ENCODE measurements around the gene HOXA10.

Gene HOXA10

GRCh38 chr7:27203365-27203953, 29.3 kb upstream of the HOXA10 start:
- no peak for DNase-seq (ENCODE audit: low spot score)

- DNase-seq (ENCODE audit: low spot score): no peak
These were observed 28.7 kb upstream of the HOXA10 start for GRCh38 chr7:27202862-27203134.

- no peak for DNase-seq (ENCODE audit: low spot score)
These were observed 28.1 kb upstream of the HOXA10 start for GRCh38 chr7:27202018-27202861.

- DNase-seq (ENCODE audit: low spot score): no peak
These were observed 27.5 kb upstream of the HOXA10 start for GRCh38 chr7:27201580-27202017.

DNA sequence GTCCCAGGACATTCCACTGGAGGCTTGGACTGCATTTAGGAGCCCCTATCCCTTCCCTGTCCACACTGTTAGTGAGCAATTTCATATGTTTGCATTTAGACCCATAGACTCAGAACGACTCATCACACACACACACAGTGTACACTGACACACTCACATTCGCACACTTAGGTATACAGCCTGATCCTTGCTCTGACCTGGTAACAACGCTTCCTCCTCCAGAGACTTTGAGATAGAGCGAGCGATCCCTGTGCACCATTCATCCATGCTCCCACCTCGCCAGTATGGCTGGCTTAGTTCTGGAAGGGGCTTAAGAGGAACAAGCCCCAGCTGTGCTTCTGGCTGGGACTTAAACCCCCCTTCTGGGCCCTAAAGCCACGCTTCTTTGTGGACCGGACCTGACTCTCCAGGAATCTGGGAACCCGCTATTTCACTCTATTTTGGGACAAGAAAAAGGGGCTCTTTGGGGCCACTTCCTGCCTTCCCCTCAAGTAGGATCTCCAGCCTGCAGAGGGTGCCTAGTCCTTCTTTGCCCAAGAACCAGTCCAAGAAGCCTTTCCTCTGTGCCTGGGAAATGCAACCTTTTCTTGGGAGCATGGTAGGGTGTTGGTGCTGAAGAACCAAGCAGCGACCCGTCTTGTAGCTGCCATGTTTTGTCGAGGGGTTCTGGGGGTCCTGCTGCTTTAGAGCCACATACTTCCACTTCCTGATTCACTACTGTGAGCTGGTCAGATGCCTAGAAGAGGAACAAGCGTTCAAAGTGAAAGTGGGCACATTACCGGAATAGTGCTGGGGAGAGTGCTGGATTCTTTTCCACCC, 26.9 kb upstream of the HOXA10 start:
- DNase-seq (ENCODE audit: low spot score): no peak

DNA sequence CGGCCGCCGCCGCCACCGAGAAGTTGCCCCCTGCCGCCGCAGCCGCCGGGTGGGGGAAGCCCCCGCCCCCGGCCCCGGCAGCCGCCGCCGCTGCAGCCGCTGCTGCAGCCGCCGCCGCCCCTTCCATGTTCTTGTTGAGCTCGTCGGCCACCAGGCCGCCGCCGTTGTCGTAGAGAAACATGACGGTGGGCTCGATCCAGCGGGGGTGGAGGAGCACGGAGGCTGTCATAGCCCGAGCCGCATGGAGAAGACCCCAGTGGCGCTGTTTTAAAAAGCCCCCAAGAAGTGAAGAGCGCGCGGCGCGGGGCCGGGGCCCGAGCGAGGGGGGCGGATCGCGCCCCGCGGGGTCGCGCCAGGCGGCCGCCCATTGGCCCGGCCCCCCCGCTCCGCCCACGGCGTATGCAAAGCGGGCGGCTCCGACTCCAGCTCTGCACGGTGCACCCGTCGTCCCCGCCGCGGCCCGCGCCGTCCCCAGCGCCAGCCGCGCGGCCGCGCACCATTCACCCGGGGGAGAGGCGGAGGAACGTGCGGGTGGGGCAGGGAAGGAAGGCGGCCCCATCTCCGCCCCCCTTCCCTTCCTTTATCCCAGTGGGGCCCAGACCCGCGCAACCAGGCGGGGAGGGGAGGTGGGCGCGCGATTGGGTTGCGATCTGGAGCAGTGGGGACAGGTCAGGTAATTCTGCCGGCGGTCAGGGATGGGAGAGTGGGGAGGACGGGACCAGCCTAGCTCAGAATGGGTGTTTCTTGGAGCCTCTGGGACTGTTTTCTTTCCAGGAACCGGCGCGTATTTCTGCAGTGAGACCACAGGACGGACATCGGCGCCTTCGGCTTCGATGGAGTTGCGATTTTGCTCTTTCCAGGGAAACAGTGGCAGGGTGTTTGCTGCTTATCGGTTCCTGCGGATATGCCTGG, 26.0 kb upstream of the HOXA10 start, which contains the start of gene HOXA13:
Gene HOXA13 (minus strand): TSS at position 243 of the 912 bp plus-strand sequence. CDS start 14 bp downstream, at position 229.
- DNase-seq (ENCODE audit: low spot score): peak; percentile 67

- DNase-seq (ENCODE audit: low spot score): no peak
These were observed 25.0 kb upstream of the HOXA10 start for GRCh38 chr7:27198871-27199801.

GRCh38 chr7:27198138-27198841, 24.2 kb upstream of the HOXA10 start:
- no peak for DNase-seq (ENCODE audit: low spot score)

DNA sequence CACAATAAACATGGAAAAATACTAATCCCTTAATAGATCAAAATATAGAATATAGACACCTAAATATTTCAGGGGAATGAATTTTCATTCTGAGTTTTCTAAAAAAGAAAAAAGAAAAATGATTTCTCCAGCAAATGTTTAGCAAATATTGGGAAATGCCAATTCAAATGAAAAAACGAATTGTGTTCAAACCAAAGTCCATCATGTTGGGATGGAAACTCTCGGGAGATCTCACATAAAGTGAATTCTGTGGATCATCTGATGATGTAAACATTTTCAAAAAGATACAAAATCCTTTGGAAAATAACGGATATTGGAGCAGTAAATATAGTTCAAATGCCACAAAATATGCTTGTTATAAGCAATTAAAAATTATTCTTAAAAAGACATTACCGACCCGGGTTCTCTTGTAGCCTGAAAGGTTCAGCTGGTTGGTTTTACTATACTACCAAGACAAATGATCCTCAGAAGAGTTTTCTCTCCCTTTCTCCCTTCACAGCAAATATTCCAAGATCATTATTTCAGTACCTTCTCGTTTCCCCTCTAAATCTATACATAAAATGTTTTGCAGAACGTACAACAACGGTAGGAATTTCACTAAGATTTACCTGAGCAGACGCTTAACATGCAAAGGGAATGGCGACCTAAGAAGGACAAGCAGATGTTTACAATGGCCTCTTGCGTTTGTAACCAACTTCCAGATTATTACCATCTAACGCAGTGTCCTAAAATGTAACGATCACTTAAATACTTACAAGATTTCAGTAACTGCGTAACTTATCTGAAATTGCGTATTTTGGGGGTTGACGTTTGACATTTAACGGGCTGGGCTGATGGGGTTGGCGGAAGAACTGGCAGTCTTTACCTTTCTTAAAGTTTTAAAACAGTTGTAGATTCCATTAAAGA, 23.3 kb upstream of the HOXA10 start:
- DNase-seq (ENCODE audit: low spot score): no peak

DNA sequence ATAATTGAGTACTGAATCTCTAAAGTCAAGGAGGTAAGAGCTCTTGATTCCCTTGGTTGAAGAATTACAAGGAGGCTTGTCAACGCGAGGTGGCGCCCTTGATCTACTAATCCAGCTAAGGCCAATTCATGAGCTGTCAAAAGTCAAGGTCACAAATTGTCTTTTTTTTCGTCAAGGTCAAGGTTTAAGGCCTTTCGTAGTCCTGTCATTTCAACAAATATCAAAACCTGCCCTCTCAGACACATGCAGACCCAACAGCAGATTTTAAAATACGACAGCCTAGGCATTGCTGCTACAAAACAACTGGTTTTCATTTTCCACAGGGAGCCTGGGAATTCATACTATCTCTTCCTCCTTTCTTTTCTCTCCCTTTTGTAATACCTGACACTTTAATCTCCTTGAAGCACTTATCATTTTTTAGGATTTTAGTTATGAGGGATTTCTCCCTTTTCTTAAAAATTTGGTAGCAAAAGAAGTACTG, 22.2 kb upstream of the HOXA10 start:
- peak; percentile 81 for DNase-seq (ENCODE audit: low spot score)

- peak; percentile 6 for DNase-seq (ENCODE audit: low spot score)
These were observed 20.7 kb upstream of the HOXA10 start for GRCh38 chr7:27194686-27195379.

DNA sequence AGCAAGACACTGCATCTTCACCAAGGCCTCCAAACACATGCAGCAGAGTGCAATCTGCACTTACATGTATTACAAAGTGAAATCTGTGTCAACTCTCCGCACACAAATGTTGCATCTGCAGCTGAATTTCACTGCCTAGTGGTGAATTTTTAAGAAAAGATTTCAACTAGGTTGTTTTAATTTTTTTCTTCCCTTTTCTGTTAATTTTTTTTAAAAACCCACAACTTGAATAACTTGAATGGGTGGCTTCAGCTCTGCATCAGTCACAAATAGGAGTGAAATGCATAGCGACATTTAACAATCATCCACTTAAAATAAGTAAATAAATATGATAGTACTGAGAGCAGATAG, 19.9 kb upstream of the HOXA10 start:
- no peak for DNase-seq (ENCODE audit: low spot score)

- DNase-seq (ENCODE audit: low spot score): no peak
These were observed 19.3 kb upstream of the HOXA10 start for GRCh38 chr7:27193335-27194001.

- no peak for DNase-seq (ENCODE audit: low spot score)
These were observed 18.6 kb upstream of the HOXA10 start for GRCh38 chr7:27192546-27193334.

DNA sequence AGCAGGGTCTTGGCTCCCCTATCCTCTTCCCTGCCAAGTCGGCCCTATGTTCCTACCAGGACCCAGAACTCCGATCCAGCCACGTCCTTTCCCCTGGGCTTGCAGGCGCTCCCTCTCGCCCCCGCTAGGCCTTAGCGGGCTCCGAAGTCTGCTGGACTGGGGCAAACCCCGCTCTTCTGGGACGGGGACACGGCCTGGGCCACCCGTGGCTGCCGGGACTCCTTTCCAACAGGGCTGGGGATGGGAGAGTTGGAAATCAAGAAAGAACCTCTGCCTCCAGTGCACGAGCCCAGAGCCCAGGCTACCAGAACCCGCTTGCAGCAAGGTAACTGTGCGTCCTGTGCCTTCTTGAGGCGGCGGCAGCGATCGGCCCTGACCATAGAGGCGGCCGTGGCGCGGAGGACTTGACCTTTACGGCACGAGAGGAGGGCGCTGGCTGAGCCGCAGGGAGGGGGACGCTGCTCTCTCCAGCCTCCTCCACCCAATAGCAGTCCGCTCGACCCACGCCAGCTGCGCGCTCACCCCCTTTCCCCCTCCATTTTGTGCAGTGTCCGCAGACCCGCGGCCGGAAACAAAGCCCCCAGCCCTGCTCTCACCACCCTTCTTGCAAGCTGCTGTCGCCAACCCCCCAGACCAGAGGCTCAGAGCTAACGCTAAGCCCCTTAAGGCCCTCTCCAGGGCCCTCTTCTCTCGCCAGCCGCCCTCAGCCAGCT, 17.9 kb upstream of the HOXA10 start:
- no peak for DNase-seq (ENCODE audit: low spot score)

- DNase-seq (ENCODE audit: low spot score): no peak
These were observed 17.1 kb upstream of the HOXA10 start for GRCh38 chr7:27191161-27191731.

Measured in AG08395 (cell line).